Activated CD8-positive, alpha-beta memory T cell treated with anti-CD3 and anti-CD28 coated beads for 1 hour (primary cell): ENCODE measurements around the gene FBP1.
"Not testable (repeated sequence)": the region's sequence is repeated elsewhere in the genome, so short reads cannot be mapped to it uniquely, and the experiment has no call there.

Source experiments
- DNase-seq, 2 donors: peaks; one replicate each; pipeline ENCODE4 v3.0.0-alpha.2; 2020; ENCODE audit warnings: low read depth in 1 of 2; ENCODE audit errors: extremely low read depth in 1 of 2

Gene FBP1

GRCh38 chr9:94622087-94622800 is 17.1 kb downstream of the FBP1 start:
- DNase-seq: no peak

DNA sequence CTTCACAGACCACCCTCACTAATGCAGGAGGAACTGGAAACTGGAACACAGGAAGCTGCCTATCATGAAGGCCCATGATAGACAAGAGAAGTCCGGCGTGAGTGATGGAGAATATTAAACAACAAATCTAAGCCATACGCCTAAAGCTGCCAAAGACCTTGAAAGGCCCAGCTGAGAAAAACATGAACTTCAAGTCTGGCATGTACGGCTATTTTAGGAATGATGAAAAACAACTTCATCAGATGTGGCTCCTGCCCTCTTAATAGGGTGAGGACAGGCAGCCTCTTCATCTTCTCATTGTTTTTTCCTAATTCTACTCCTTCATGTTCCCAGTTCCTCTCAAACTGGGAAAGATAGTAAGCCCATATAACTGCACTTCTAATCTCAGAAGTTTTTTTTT is 20.3 kb downstream of the FBP1 start:
- DNase-seq: no peak

- DNase-seq: no peak
Measured at GRCh38 chr9:94613003-94613402, 26.3 kb downstream of the FBP1 start.

- DNase-seq: no peak
Measured at GRCh38 chr9:94612071-94612470, 27.2 kb downstream of the FBP1 start.

- no peak for DNase-seq
Measured at GRCh38 chr9:94611638-94612068, 27.7 kb downstream of the FBP1 start.

- no peak for DNase-seq
Measured at GRCh38 chr9:94610181-94610606, 29.1 kb downstream of the FBP1 start.

GRCh38 chr9:94607423-94607691 is 32.0 kb downstream of the FBP1 start:
- no peak for DNase-seq

GRCh38 chr9:94606646-94607422 is 32.5 kb downstream of the FBP1 start:
- DNase-seq: no peak

- DNase-seq: peak; percentile 17 to 22
Measured at GRCh38 chr9:94603259-94604160, 35.8 kb downstream of the FBP1 start.

DNA sequence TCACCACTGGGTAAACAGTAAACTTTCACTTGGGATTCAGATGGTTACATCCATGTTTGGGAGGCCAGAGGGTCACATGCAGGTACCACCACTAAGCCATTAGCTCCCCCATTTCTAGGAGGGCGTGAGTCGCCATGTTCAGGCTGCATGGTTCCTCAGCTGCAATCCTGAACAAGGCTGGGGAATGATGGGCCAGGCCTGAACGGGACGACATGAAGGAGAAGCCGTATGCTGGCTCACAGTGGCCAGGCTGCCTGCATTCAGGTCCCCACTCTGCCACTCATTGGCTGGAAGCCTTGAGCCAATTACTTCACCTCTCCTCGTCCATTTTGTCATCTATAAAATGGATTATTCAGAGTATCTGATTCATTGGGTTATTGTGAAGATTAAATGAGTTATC is 36.7 kb downstream of the FBP1 start:
- DNase-seq: no peak

DNA sequence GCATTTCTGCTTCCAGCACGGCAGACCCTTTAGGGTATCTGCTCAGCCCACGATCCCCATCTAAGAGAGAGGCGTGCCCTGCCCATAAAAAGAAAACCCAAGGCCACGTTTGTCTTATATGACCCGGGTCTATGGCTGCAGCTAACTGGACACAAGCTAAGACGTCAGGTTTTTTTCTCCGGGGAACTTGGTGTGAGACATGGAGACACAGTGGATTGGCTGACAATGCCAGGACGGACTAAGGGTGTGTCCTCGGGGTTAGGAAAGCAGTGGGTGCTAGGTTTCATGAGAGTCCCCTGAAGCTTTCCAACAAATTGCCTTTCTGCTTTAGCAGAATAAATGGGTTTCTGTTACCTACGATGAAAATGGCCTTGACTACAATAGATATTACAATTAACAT is 38.6 kb downstream of the FBP1 start:
- no peak for DNase-seq

GRCh38 chr9:94600258-94600657 is 39.1 kb downstream of the FBP1 start:
- no peak for DNase-seq

- no peak for DNase-seq
Measured at GRCh38 chr9:94599102-94599501, 40.2 kb downstream of the FBP1 start.

DNA sequence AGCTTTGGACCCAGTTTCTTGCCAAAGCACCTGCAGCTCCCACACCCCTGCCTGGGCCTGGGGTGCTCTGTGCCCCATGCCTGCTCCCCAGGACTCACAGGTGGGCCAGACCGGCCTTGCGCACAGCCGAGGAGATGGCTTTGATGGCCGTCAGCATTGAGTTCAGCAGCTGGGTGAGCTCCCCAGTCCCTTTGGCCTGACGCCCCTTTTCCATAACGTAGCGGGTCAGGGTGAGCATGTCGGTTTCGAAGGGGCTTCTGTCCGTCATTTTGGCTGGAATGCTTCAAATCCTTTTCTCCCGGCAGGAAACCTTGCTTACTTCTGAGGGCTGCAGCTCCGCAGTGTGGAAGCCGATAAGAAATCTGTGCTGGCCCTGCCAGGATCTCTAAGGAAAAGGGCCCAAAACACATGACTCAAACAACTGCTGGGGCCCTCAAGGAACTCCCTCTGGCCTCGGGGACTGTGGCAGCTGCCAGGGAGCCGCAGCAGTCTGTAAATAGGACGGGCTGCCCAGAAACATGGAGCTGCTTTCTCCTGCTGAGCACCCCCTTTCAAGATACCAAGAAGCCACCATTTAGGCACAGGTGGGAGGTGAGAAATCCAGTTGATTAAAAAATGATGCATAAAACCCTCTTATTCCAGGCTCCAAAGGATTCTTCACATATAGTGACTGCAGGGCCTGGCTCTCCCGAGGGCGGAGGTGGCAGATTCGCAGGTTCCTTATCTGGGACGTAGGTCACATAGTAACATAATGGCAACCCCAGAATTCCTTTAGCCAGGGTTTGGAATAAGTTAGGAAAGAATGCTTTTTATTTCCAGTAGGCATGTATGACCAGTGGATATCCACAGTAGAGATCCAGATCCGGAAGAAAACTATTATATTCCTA is 45.6 kb downstream of the FBP1 start, which contains the start of gene FBP2:
TSS of gene FBP2 (minus strand) at position 366 of the 887 bp plus-strand sequence. CDS start at position 268, 98 bp downstream.
- no peak for DNase-seq

DNA sequence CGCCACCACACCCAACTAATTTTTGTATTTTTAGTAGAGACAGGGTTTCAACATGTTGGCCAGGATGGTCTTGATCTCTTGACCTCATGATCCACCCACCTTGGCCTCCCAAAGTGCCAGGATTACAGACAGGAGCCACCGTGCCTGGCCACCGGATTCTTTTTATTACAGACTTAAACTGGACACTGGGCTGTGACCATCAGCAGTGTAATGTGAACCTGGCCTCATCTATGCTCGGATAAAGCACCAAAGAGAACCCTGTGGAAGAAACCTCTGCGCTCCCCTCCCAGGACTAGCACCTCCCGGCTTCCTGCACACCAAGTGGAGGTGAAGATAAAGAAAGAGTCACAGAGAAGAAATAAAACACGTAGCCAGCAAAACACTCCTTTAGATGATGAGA is 46.6 kb downstream of the FBP1 start:
- DNase-seq: not testable (repeated sequence)

GRCh38 chr9:94591876-94592275 is 47.4 kb downstream of the FBP1 start:
- no peak for DNase-seq

DNA sequence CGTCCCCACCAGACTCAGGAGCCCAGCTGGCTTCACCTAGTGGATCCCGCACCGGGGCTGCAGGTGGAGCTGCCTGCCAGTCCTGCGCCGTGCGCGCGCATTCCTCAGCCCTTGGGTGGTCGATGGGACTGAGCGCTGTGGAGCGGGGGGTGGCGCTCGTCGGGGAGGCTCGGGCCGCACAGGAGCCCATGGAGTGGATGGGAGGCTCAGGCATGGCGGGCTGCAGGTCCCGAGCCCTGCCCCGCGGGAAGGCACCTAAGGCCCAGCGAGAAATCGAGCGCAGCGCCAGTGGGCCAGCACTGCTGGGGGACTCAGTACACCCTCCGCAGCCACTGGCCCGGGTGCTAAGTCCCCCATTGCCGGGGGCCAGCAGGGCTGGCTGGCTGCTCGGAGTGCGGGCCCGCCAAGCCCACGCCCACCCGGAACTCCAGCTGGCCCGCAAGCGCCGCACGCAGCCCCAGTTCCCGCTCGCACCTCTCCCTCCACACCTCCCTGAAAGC is 48.2 kb downstream of the FBP1 start:
- DNase-seq: not testable (repeated sequence)

DNA sequence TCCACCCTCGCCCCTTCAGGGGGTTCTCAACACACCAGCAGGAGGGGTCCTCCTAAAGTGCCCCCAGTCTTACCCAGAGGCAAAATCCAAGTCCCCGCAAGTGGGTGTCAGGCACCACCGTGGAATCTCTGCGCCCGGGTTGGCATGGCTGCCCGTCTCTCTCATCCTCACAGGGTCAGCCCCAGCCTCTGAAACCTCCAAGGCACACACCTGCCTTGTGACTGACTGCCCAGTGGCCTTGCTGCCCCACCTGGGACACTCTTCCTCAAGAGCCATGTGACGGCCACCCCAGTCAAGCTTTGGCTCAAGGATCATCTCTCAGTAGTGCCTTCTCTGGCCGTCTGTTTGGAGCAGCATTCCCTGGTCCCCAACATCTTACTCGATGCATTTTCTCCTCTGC is 50.6 kb downstream of the FBP1 start:
- DNase-seq: no peak

GRCh38 chr9:94586814-94587213 is 52.5 kb downstream of the FBP1 start:
- no peak for DNase-seq

GRCh38 chr9:94586316-94586715 is 53.0 kb downstream of the FBP1 start:
- no peak for DNase-seq
